ENCODE data around the gene NETO2. TPM values are rescaled to one million over a fixed set of nuclear protein-coding genes. Genes with fewer than 3 reads are reported as not detected.

NETO2 gene
- total and polyA plus RNA-seq, 9 of the 15 experiments (the other 6 are each of a cell fraction or from before 2014, with no cell fraction given), result 4.1 to 37.0 (median 22.2) TPM

DNA sequence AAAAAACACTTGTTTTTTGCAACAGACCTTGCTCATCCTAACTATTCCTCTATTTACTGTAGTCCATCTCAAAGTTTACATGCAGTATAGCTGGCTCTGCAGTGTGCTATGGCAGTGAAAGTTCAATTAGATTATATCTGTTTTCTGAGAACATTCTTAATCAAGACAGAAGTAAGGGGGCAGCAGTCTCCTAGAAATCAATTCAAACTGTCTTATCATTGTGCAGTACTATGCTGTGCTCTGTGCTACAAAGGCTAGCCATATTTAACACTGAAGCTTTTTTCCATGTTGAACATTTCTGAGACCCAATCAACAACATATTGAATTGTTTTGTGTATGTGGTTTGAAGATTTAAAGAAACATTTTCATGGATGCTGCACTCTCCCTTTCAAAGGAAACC is 11.4 kb downstream of the NETO2 start:
- Histone ChIP-seq H3K4me3 (no peak overlapping the region), H3K9me3 (replicated peaks; ENCODE audit: control insufficient read depth, insufficient read depth, low read depth, low read length) (no peaks in the 10 kb centered on the region), H3K27ac (ENCODE audit: extremely low read depth, low read depth, low read length) (no peak overlapping the region), H3K79me2 (ENCODE audit: control insufficient read depth, insufficient read depth, low read length) (peaks cover 61% of the 10 kb centered on the region), H3K4me2 (ENCODE audit: insufficient read depth, low read length) (no peak overlapping the region), H3K36me3 (ENCODE audit: control insufficient read depth, insufficient read depth, low read length) (peaks cover 10% of the 10 kb centered on the region; the same call in 2 of the 3 replicates), H4K20me1 (replicated peaks; ENCODE audit: control insufficient read depth, insufficient read depth, low read length) (peaks cover 5% of the 10 kb centered on the region), H2AFZ (ENCODE audit: low read depth, low read length) (no peak overlapping the region), H3K9me1 (ENCODE audit: control insufficient read depth, insufficient read depth, low read length) (no peaks in the 10 kb centered on the region), H3K27me3 (ENCODE audit: control insufficient read depth in 2 of 2, insufficient read depth in 2 of 2, low read length in 2 of 2) (no peaks in the 10 kb centered on the region), H3K9ac (ENCODE audit: insufficient read depth in 1 of 2, low read depth in 2 of 2, low read length in 2 of 2) (no peak overlapping the region), H3K4me1 (replicated peaks in 1 of 2; ENCODE audit: control insufficient read depth in 2 of 2, insufficient read depth in 2 of 2, low read length in 2 of 2) (peaks cover 0 to 6% of the 10 kb centered on the region in 2 experiments; a peak in 2 of 5 replicates)
- intact Hi-C loops (cut with micrococcal nuclease), result loop anchor here (10.0 kb wide), 1 partner anchor 98 kb away; no protein-coding TSS in a partner anchor
- CTCF ChIA-PET (ENCODE audit: low intra/inter-chr PET ratio), result no interaction called here
- POLR2A ChIA-PET, result interaction anchor here (0.6 kb wide), 1 partner anchor 25 kb away, joined by 4 read pairs; no protein-coding TSS in a partner anchor
- FAIRE-seq (no peak), ATAC-seq (peak; percentile 69), DNase-seq (ENCODE audit: extremely low read depth in 1 of 4, low spot score in 3 of 4) (peak in 1 of 4 experiments; percentile 21)
- BruUV-seq (replicated peaks), result no TSS peak
- in situ Hi-C loops (cut with MboI), result loop anchor here (5.0 kb wide), 1 partner anchor 150 kb away; no protein-coding TSS in a partner anchor
- TF ChIP-seq ZNF76 (CRISPR knock-in tag; IDR thresholded peaks at IDR 0.05; ENCODE audit: borderline replicate concordance) (no peak), NFATC3 (IDR thresholded peaks at IDR 0.05) (no peak), ZFP36 (IDR thresholded peaks at IDR 0.05; ENCODE audit: low read depth, low read length, partially characterized antibody) (no peak), ZFPM2 (CRISPR knock-in tag; IDR thresholded peaks at IDR 0.05) (no peak), HDAC8 (tag; IDR thresholded peaks at IDR 0.05) (no peak), RAD21 (CRISPR knock-in tag; conservative IDR thresholded peaks at IDR 0.05 in 1 of 2, IDR thresholded peaks at IDR 0.05 in 1 of 2) (peak; percentile 21 to 58; a peak in 3 of 4 replicates), ARID1B (IDR thresholded peaks at IDR 0.05) (no peak), MAFK (IDR thresholded peaks at IDR 0.05; ENCODE audit: low read length) (no peak), ZFX (CRISPR knock-in tag; IDR thresholded peaks at IDR 0.05) (no peak), DACH1 (IDR thresholded peaks at IDR 0.05; ENCODE audit: partially characterized antibody) (no peak), NR2C2 (CRISPR knock-in tag; IDR thresholded peaks at IDR 0.05) (no peak), NR2C2 (tag; IDR thresholded peaks at IDR 0.05) (no peak), PRPF4 (IDR thresholded peaks at IDR 0.05; ENCODE audit: insufficient read depth, low read depth, low read length, poor library complexity, severe bottlenecking) (no peak)
- TF ChIP-seq, protein P1, sequence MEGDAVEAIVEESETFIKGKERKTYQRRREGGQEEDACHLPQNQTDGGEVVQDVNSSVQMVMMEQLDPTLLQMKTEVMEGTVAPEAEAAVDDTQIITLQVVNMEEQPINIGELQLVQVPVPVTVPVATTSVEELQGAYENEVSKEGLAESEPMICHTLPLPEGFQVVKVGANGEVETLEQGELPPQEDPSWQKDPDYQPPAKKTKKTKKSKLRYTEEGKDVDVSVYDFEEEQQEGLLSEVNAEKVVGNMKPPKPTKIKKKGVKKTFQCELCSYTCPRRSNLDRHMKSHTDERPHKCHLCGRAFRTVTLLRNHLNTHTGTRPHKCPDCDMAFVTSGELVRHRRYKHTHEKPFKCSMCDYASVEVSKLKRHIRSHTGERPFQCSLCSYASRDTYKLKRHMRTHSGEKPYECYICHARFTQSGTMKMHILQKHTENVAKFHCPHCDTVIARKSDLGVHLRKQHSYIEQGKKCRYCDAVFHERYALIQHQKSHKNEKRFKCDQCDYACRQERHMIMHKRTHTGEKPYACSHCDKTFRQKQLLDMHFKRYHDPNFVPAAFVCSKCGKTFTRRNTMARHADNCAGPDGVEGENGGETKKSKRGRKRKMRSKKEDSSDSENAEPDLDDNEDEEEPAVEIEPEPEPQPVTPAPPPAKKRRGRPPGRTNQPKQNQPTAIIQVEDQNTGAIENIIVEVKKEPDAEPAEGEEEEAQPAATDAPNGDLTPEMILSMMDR (IDR thresholded peaks at IDR 0.05 in 2 of 3, conservative IDR thresholded peaks at IDR 0.05 in 1 of 3; ENCODE audit: insufficient read depth in 2 of 3, low read depth in 1 of 3, low read length in 3 of 3), result peak in 1 of 3 experiments; percentile 42; a peak in 2 of 6 replicates
